Sigmoid colon (tissue), 7 donors: ENCODE results near the gene DNASE1L2. TPM values are rescaled to one million over a fixed set of nuclear protein-coding genes. Genes with fewer than 3 reads are reported as not detected.

Experiments used
- DNase-seq: peaks from one replicate; pipeline ENCODE4 v3.0.0-alpha.2; 2019
- H3K27ac ChIP-seq, 4 donors: fragments of 200-600 bp; sonication (generic); one replicate each; pipeline ENCODE4 v1.5.1; 2016 to 2019; ENCODE audit warnings: mild to moderate bottlenecking in 1 of 4
- H3K27me3 ChIP-seq, 3 donors: fragments of 200-600 bp; sonication (generic); one replicate each; pipeline ENCODE4 v1.5.1; 2019; ENCODE audit warnings: mild to moderate bottlenecking in 1 of 3
- H3K36me3 ChIP-seq, 4 donors: fragments of 200-600 bp; sonication (generic); one replicate each; pipeline ENCODE4 v1.5.1; 2016 to 2019
- H3K4me1 ChIP-seq, 4 donors: fragments of 200-600 bp; sonication (generic); one replicate each; pipeline ENCODE4 v1.5.1; 2017 to 2019
- H3K4me3 ChIP-seq, 4 donors: fragments of 200-600 bp; sonication (generic); one replicate each; pipeline ENCODE4 v1.5.1; 2017 to 2019; ENCODE audit warnings: mild to moderate bottlenecking in 2 of 4, moderate library complexity in 1 of 4
- H3K9me3 ChIP-seq, 4 donors: fragments of 200-600 bp in 3 of 4; sonication (generic) in 3 of 4; one replicate each; pipeline versions ENCODE4 v1.5.1 to v1.6.1; 2013 to 2019
- CTCF ChIP-seq, 4 experiments: fragments of 450-650 bp in 3 of 4; fragments of 200-600 bp in 1 of 4; IDR thresholded peaks; one replicate each; pipeline ENCODE4 v1.5.1; 2016 to 2019; ENCODE audit warnings: antibody characterized with exemption in 4 of 4, mild to moderate bottlenecking in 3 of 4, moderate library complexity in 2 of 4
- EP300 ChIP-seq, 4 donors: sonication (generic); formaldehyde crosslinking; IDR thresholded peaks; one replicate each; pipeline ENCODE4 v1.6.1; 2017; ENCODE audit warnings: antibody characterized with exemption in 4 of 4
- POLR2A ChIP-seq, 2 donors: fragments of 450-650 bp; IDR thresholded peaks; one replicate each; pipeline ENCODE4 v1.6.1; 2016; ENCODE audit warnings: antibody characterized with exemption in 2 of 2, mild to moderate bottlenecking in 2 of 2, moderate library complexity in 2 of 2
- POLR2AphosphoS5 ChIP-seq, 4 donors: sonication (generic); formaldehyde crosslinking; IDR thresholded peaks; one replicate each; pipeline ENCODE4 v1.6.1; 2017; ENCODE audit warnings: antibody characterized with exemption in 4 of 4
- WGBS, 2 donors: extraction: QIAGEN DNeasy Blood & Tissue Kit; methylation state at CpG; one replicate each; pipeline ENCODE4 v1.1.7; 2013; 5-methylcytosine and 5-hydroxymethylcytosine counted together
- intact Hi-C: fragments of 100-400 bp; cut with DNase I; formaldehyde crosslinking; loops from one replicate; pipeline ENCODE4 v1.15.1; 2023
- polyA plus RNA-seq, 3 donors: library from polyadenylated mRNA; stranded (reverse); fragments of 200-250 nt; gene quantifications; one replicate each; pipeline ENCODE4 v1.2.3, GENCODE V29; 2013
- total RNA-seq, 4 donors: library from RNA; depleted of rRNA; stranded (reverse); fragments of >200 nt; gene quantifications; one replicate each; pipeline ENCODE4 v1.1.0, GENCODE V29; 2016
- donor health status: healthy with polysubstance abuse.
- donor health status: Bipolar disorder and iron deficiency.
- donor health status: healthy.

The DNASE1L2 gene
- total and polyA plus RNA-seq, 7 donors: 0.36 to 0.93 (median 0.82) TPM; not detected in 3

- intact Hi-C loops: no loop called here
- Histone ChIP-seq H3K27me3 (no peaks in the 10 kb centered on the region), H3K9me3 (no peaks in the 10 kb centered on the region), H3K4me1 (peaks cover 0 to 33% (median 26%) of the 10 kb centered on the region in 4 donors), H3K27ac (no peak overlapping the region), H3K4me3 (no peak overlapping the region), H3K36me3 (peaks cover 22 to 43% (median 30%) of the 10 kb centered on the region in 4 donors)
- DNase-seq: no peak
- WGBS, 2 donors: 34 to 69% methylated on average over 9 of the region's 9 CpGs
- TF ChIP-seq CTCF (IDR thresholded peaks at IDR 0.05) (no peak), POLR2AphosphoS5 (IDR thresholded peaks at IDR 0.05) (no peak), POLR2A (IDR thresholded peaks at IDR 0.05) (no peak), EP300 (IDR thresholded peaks at IDR 0.05) (no peak)
Observed at GRCh38 chr16:2226245-2226793, 9.9 kb upstream of the DNASE1L2 start.

GRCh38 chr16:2226918-2227317, 9.3 kb upstream of the DNASE1L2 start:
- Histone ChIP-seq H3K4me3 (no peak overlapping the region), H3K36me3 (peaks cover 27 to 49% (median 35%) of the 10 kb centered on the region in 4 donors), H3K27ac (no peak overlapping the region), H3K4me1 (peaks cover 0 to 33% (median 26%) of the 10 kb centered on the region in 4 donors), H3K27me3 (no peaks in the 10 kb centered on the region), H3K9me3 (no peaks in the 10 kb centered on the region)
- WGBS, 2 donors: 87 to 95% methylated on average over 6 of the region's 6 CpGs
- intact Hi-C loops: no loop called here
- TF ChIP-seq POLR2AphosphoS5 (IDR thresholded peaks at IDR 0.05) (no peak), POLR2A (IDR thresholded peaks at IDR 0.05) (no peak), EP300 (IDR thresholded peaks at IDR 0.05) (no peak), CTCF (IDR thresholded peaks at IDR 0.05) (no peak)
- DNase-seq: no peak

GRCh38 chr16:2228161-2228824, 8.0 kb upstream of the DNASE1L2 start:
- peaks cover 0 to 5% (median 0%) of the 10 kb centered on the region in 3 donors for H3K27me3 ChIP-seq
- intact Hi-C loops: no loop called here
- H3K4me3 ChIP-seq: no peak overlapping the region
- no peak for TF ChIP-seq EP300 (IDR thresholded peaks at IDR 0.05)
- H3K36me3 ChIP-seq: peaks cover 41 to 63% (median 49%) of the 10 kb centered on the region in 4 donors
- H3K27ac ChIP-seq: no peak overlapping the region
- WGBS, 2 donors: 91 to 93% methylated on average over 25 of the region's 25 CpGs
- H3K9me3 ChIP-seq: no peaks in the 10 kb centered on the region
- DNase-seq: no peak
- H3K4me1 ChIP-seq: peaks cover 0 to 28% (median 25%) of the 10 kb centered on the region in 4 donors

GRCh38 chr16:2229091-2229490, 7.2 kb upstream of the DNASE1L2 start:
- DNase-seq: no peak
- Histone ChIP-seq H3K9me3 (no peaks in the 10 kb centered on the region), H3K4me1 (peaks cover 0 to 26% (median 24%) of the 10 kb centered on the region in 4 donors), H3K4me3 (no peak overlapping the region), H3K27ac (no peak overlapping the region), H3K36me3 (peaks cover 49 to 71% (median 57%) of the 10 kb centered on the region in 4 donors), H3K27me3 (peaks cover 0 to 11% (median 0%) of the 10 kb centered on the region in 3 donors)
- intact Hi-C loops: no loop called here
- WGBS, 2 donors: 90 to 93% methylated on average over 12 of the region's 12 CpGs
- TF ChIP-seq POLR2AphosphoS5 (IDR thresholded peaks at IDR 0.05) (no peak), CTCF (IDR thresholded peaks at IDR 0.05) (no peak), EP300 (IDR thresholded peaks at IDR 0.05) (no peak), POLR2A (IDR thresholded peaks at IDR 0.05) (no peak)

- TF ChIP-seq POLR2AphosphoS5 (IDR thresholded peaks at IDR 0.05): no peak
- TF ChIP-seq CTCF (IDR thresholded peaks at IDR 0.05): no peak
- TF ChIP-seq EP300 (IDR thresholded peaks at IDR 0.05): no peak
- no peak for TF ChIP-seq POLR2A (IDR thresholded peaks at IDR 0.05)
- intact Hi-C loops: no loop called here
- H3K4me1 ChIP-seq: peaks cover 0 to 20% (median 17%) of the 10 kb centered on the region in 4 donors
- WGBS, 2 donors: 94 to 95% methylated on average over 23 of the region's 23 CpGs
- no peaks in the 10 kb centered on the region for H3K9me3 ChIP-seq
- no peak overlapping the region for H3K4me3 ChIP-seq
- peaks cover 0 to 18% (median 0%) of the 10 kb centered on the region in 3 donors for H3K27me3 ChIP-seq
- no peak overlapping the region for H3K27ac ChIP-seq
- peaks cover 55 to 78% (median 64%) of the 10 kb centered on the region in 4 donors for H3K36me3 ChIP-seq
- DNase-seq: no peak
Observed at GRCh38 chr16:2229632-2230250, 6.5 kb upstream of the DNASE1L2 start.
